Esophagus squamous epithelium (tissue), 4 donors: ENCODE data around the gene LTBP2.

Source experiments
- POLR2A ChIP-seq, 4 donors: fragments of 450-650 bp; IDR thresholded peaks; one replicate each; pipeline ENCODE4 v1.6.1; 2017; ENCODE audit warnings: antibody characterized with exemption in 4 of 4, mild to moderate bottlenecking in 4 of 4, moderate library complexity in 3 of 4
- TF ChIP-seq, protein P1 (sequence below), 6 experiments: fragments of 450-650 bp in 4 of 6; fragments of 200-600 bp in 2 of 6; sonication (generic) in 2 of 6; IDR thresholded peaks; one replicate each; pipeline ENCODE4 v1.5.1; 2016 to 2019; ENCODE audit warnings: antibody characterized with exemption in 6 of 6, mild to moderate bottlenecking in 4 of 6, moderate library complexity in 4 of 6

GRCh38 chr14:74545386-74545785 lies 66.7 kb downstream of the LTBP2 start:
- TF ChIP-seq, protein P1, sequence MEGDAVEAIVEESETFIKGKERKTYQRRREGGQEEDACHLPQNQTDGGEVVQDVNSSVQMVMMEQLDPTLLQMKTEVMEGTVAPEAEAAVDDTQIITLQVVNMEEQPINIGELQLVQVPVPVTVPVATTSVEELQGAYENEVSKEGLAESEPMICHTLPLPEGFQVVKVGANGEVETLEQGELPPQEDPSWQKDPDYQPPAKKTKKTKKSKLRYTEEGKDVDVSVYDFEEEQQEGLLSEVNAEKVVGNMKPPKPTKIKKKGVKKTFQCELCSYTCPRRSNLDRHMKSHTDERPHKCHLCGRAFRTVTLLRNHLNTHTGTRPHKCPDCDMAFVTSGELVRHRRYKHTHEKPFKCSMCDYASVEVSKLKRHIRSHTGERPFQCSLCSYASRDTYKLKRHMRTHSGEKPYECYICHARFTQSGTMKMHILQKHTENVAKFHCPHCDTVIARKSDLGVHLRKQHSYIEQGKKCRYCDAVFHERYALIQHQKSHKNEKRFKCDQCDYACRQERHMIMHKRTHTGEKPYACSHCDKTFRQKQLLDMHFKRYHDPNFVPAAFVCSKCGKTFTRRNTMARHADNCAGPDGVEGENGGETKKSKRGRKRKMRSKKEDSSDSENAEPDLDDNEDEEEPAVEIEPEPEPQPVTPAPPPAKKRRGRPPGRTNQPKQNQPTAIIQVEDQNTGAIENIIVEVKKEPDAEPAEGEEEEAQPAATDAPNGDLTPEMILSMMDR (IDR thresholded peaks at IDR 0.05): no peak
- TF ChIP-seq POLR2A (IDR thresholded peaks at IDR 0.05): no peak
